LNCAP (cell line): ENCODE results near the gene TNNI3.

ENCODE experiments used
- CTCF ChIP-seq: fragments of 450-650 bp; IDR thresholded peaks from 2 replicates; pipeline ENCODE4 v1.5.1; 2017; ENCODE audit warnings: mild to moderate bottlenecking

The TNNI3 gene

GRCh38 chr19:55146705-55147273, 10.7 kb downstream of the TNNI3 start:
- TF ChIP-seq CTCF = no peak

DNA sequence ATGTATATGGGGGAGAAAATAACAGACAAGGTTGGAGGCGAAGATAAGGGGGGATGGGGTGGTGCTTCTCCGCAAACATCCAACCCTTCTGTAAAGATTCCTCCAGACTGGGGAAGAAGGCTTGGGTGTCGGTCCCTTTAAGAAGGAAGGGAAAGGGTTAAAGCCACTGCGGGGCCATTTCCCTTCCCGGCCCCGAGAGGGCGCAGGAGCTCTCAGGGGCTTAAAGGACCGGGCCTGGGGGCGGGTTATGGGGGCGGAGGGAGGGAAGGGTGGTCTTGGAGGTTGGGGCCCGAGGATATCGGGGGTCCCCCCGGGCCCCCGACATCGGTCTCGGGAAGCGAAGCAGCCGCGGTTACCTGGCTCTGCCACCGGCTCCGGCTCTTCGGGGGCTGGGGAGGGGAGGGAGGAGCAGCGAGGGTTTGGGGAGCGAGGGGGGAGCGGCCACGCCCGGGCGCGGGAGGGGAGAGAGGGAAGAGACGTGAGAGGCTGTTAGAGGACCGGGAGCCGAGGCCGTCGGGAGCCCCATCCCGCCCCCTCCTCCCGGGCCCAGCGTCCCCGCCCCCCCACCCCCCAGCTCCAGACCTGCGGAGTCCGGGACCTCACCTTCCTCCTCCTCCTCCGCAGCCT, 11.3 kb downstream of the TNNI3 start:
- peak; percentile 41 for TF ChIP-seq CTCF

GRCh38 chr19:55145232-55145631, 12.3 kb downstream of the TNNI3 start:
- no peak for TF ChIP-seq CTCF

GRCh38 chr19:55141696-55142095, 15.8 kb downstream of the TNNI3 start:
- TF ChIP-seq CTCF = no peak

- TF ChIP-seq CTCF = no peak
Observed at GRCh38 chr19:55137915-55138314, 19.6 kb downstream of the TNNI3 start.

- no peak for TF ChIP-seq CTCF
Observed at GRCh38 chr19:55136399-55137102, 21.0 kb downstream of the TNNI3 start.

DNA sequence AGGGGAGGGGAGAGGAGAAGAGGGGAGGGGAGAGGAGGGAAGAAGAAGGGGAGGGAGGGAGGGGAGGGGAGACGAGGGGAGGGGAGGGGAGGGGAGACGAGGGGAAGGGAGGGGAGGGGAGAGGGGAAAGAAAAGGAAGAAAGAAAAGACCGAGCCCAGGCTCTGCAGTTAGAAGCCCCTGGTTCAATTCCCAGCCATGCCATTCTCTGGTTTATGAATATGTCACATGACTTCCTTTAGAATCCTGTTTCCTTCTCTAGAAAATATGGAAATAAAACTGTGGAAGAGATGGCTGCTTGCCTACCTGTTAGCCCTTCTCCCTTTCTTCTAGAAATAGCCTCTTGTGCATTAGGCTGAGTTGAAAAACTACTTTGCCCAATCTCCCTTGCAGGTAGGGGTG, 22.8 kb downstream of the TNNI3 start:
- TF ChIP-seq CTCF = no peak
